Calu3 (cell line): ENCODE data around the gene ZNF726. TPM values are rescaled to one million over a fixed set of nuclear protein-coding genes. Genes with fewer than 3 reads are reported as not detected.
"Not testable (repeated sequence)": the region's sequence is repeated elsewhere in the genome, so short reads cannot be mapped to it uniquely, and the experiment has no call there.

Experiments
- BruUV-seq: library from RNA; stranded (reverse); fragments of 400-500 nt; replicated peaks from 2 replicates; lab custom pipeline; 2021; lab: Mats Ljungman, UMichigan
- CTCF ChIA-PET: fragments of 300-600 bp; sonication (Branson Sonifier 250); formaldehyde crosslinking; loops from one replicate; lab custom pipeline; 2022; ENCODE audit warnings: antibody characterized with exemption; lab: Charles Lee
- DNase-seq: peaks from one replicate; pipeline ENCODE4 v3.0.0; 2022
- H3K27ac Mint-ChIP-seq: one replicate; pipeline ENCODE4 v1.8.0; 2022; ENCODE audit warnings: mixed read lengths; ENCODE audit not compliant: unreplicated experiment
- H3K27me3 Mint-ChIP-seq: one replicate; pipeline ENCODE4 v1.8.0; 2022; ENCODE audit warnings: mixed read lengths; ENCODE audit not compliant: unreplicated experiment
- H3K36me3 Mint-ChIP-seq: one replicate; pipeline ENCODE4 v1.8.0; 2022; ENCODE audit warnings: mild to moderate bottlenecking, moderate library complexity, mixed read lengths; ENCODE audit not compliant: insufficient read depth, unreplicated experiment
- H3K4me1 Mint-ChIP-seq: one replicate; pipeline ENCODE4 v1.8.0; 2022; ENCODE audit warnings: mild to moderate bottlenecking, low read depth, mixed read lengths; ENCODE audit not compliant: unreplicated experiment
- H3K4me3 Mint-ChIP-seq: one replicate; pipeline ENCODE4 v1.8.0; 2022; ENCODE audit warnings: mild to moderate bottlenecking, low read depth, moderate library complexity, mixed read lengths; ENCODE audit not compliant: unreplicated experiment
- H3K9me3 Mint-ChIP-seq: one replicate; pipeline ENCODE4 v1.8.0; 2022; ENCODE audit warnings: low read depth, mixed read lengths; ENCODE audit not compliant: unreplicated experiment
- intact Hi-C: fragments of 100-400 bp; cut with micrococcal nuclease; formaldehyde crosslinking; loops from one replicate; pipeline ENCODE4 v1.10.0; 2022; ENCODE audit not compliant: unreplicated experiment
- total RNA-seq: library from RNA; stranded (reverse); gene quantifications from 2 replicates; pipeline ENCODE4 v1.2.3, GENCODE V29; 2022
- TF ChIP-seq, protein P1 (sequence below): fragments of 200-600 bp; IDR thresholded peaks from one replicate; pipeline ENCODE4 v1.8.0; 2022; ENCODE audit warnings: antibody characterized with exemption; ENCODE audit not compliant: unreplicated experiment

ZNF726 gene
- total RNA-seq, 1 experiment from 2014 or later: 9.7 TPM

DNA sequence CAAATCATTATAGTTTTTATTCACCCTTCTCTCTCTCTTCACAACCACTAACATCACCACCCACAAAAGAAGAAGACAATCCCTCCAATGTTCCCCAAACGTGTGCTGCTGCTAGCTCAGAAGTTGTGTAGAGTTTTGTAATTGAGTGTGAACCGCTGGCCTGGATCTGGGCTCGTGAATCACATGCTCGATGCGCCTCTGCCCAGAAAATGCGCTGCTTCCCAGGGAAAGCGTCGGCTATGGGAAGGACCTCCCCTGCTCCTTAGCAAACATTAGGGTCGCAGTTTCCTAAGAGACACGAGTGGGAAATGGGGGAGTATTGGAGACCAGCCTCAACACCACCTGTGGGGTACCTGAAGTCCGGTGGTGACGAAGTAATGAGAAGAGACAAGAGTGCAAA is 38.4 kb upstream of the ZNF726 start:
- Mint-ChIP-seq H3K4me1 (no peaks in the 10 kb centered on the region), H3K36me3 (no peaks in the 10 kb centered on the region), H3K4me3 (no peak overlapping the region), H3K27ac (no peak overlapping the region), H3K27me3 (no peaks in the 10 kb centered on the region), H3K9me3 (peaks cover 39% of the 10 kb centered on the region)
- TF ChIP-seq, protein P1, sequence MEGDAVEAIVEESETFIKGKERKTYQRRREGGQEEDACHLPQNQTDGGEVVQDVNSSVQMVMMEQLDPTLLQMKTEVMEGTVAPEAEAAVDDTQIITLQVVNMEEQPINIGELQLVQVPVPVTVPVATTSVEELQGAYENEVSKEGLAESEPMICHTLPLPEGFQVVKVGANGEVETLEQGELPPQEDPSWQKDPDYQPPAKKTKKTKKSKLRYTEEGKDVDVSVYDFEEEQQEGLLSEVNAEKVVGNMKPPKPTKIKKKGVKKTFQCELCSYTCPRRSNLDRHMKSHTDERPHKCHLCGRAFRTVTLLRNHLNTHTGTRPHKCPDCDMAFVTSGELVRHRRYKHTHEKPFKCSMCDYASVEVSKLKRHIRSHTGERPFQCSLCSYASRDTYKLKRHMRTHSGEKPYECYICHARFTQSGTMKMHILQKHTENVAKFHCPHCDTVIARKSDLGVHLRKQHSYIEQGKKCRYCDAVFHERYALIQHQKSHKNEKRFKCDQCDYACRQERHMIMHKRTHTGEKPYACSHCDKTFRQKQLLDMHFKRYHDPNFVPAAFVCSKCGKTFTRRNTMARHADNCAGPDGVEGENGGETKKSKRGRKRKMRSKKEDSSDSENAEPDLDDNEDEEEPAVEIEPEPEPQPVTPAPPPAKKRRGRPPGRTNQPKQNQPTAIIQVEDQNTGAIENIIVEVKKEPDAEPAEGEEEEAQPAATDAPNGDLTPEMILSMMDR: no peak
- CTCF ChIA-PET: interaction anchor here (0.6 kb wide), 1 partner anchor 64 kb away, joined by 3 read pairs; no protein-coding TSS in a partner anchor
- intact Hi-C loops: no loop called here
- no peak for DNase-seq
- no TSS peak for BruUV-seq

DNA sequence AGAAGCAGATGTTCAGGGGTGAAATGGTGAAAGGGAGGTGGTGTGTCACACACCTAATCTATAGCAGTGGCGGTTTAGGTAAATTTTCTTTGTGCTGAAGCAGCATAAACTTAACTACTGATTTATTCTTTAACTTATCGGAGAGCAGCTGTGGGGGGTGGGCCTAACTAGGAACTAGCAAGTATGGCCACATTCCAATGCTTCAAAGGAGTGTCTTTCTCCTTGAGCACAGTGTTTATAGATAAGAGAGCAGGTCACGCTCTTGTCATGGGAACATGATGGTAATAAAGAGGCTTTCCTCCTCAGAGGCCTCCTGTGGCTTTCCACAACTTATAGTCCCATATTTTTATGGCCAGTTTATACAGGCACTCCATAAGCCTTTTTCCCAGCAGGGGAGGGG is 37.9 kb upstream of the ZNF726 start:
- intact Hi-C loops, BruUV-seq, CTCF ChIA-PET, H3K4me1 Mint-ChIP-seq, H3K27ac Mint-ChIP-seq, H3K27me3 Mint-ChIP-seq, H3K4me3 Mint-ChIP-seq, H3K36me3 Mint-ChIP-seq, DNase-seq: not testable (repeated sequence)
- H3K9me3 Mint-ChIP-seq: peaks cover 42% of the 10 kb centered on the region

DNA sequence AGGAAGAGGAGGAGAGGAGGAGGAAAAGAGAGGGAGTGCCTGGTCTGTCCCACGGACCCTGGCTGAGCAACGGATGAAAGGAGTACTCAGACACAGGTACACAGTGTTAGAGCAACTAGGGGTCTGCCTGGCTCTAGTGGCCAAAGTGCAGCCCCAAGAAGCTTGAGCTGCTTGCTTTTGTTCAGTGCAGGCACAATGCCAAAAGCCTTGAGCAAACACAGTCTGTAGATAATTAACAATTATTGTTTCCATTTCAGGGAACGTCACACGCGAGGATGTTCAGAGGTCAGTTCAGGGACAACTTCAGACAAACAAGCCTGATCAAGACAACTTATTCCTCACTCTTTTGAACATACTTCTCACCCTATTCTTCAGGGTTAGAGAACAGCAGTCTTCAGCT is 32.2 kb upstream of the ZNF726 start:
- CTCF ChIA-PET: no interaction called here
- Mint-ChIP-seq H3K4me1 (peaks cover 8% of the 10 kb centered on the region), H3K4me3 (no peak overlapping the region), H3K9me3 (peaks cover 43% of the 10 kb centered on the region), H3K27me3 (no peaks in the 10 kb centered on the region), H3K27ac (no peak overlapping the region), H3K36me3 (no peaks in the 10 kb centered on the region)
- no TSS peak for BruUV-seq
- TF ChIP-seq, protein P1: no peak
- peak; percentile 9 for DNase-seq
- intact Hi-C loops: no loop called here

DNA sequence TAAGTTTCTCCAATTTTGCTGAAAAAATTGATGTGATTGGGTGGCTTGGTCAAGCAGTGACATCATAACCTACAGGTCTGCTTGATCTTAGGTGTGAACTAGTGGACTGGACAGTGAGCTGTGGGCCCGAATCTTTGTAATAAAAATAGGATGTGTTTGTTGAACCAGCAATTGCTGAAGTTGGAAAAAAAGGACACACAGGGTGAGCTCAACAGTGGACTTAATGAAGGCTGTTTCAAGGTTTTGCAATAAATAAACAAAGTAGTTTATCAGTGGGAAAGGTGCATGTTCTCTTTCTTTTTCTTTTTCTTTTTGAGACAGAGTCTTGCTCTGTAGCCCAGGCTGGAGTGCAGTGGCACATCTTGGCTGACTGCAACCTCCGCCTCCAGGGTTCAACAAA is 30.3 kb upstream of the ZNF726 start:
- TF ChIP-seq, protein P1: no peak
- CTCF ChIA-PET: no interaction called here
- no TSS peak for BruUV-seq
- Mint-ChIP-seq H3K4me3 (no peak overlapping the region), H3K27ac (no peak overlapping the region), H3K27me3 (no peaks in the 10 kb centered on the region), H3K9me3 (peaks cover 35% of the 10 kb centered on the region), H3K4me1 (peaks cover 8% of the 10 kb centered on the region), H3K36me3 (no peaks in the 10 kb centered on the region)
- DNase-seq: no peak
- intact Hi-C loops: no loop called here

DNA sequence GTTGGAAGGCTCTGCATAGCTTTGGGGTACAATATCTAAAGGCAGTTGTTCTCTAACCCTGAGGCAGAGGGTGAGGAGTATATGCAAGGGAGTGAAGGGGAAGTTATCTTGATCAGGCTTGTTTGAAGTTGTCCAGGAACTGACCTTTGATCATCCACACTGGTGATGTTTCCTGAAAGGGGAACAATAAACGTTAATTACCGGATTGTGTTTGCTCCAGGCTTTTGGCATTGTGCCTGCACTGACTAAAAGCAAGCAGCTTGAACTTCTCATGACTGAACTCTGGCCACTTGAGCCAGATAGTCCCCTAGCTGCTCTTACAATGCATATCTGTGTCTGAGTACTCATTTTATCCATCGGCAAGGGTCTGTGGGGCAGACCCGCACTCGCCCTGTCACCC is 27.0 kb upstream of the ZNF726 start:
- H3K27ac Mint-ChIP-seq: no peak overlapping the region
- peaks cover 9% of the 10 kb centered on the region for H3K9me3 Mint-ChIP-seq
- intact Hi-C loops: no loop called here
- BruUV-seq: no TSS peak
- H3K4me1 Mint-ChIP-seq: no peaks in the 10 kb centered on the region
- H3K4me3 Mint-ChIP-seq: no peak overlapping the region
- CTCF ChIA-PET: interaction anchor here (0.6 kb wide), 1 partner anchor 244 kb away, joined by 4 read pairs; no protein-coding TSS in a partner anchor
- no peaks in the 10 kb centered on the region for H3K27me3 Mint-ChIP-seq
- no peak for DNase-seq
- TF ChIP-seq, protein P1: no peak
- no peaks in the 10 kb centered on the region for H3K36me3 Mint-ChIP-seq

DNA sequence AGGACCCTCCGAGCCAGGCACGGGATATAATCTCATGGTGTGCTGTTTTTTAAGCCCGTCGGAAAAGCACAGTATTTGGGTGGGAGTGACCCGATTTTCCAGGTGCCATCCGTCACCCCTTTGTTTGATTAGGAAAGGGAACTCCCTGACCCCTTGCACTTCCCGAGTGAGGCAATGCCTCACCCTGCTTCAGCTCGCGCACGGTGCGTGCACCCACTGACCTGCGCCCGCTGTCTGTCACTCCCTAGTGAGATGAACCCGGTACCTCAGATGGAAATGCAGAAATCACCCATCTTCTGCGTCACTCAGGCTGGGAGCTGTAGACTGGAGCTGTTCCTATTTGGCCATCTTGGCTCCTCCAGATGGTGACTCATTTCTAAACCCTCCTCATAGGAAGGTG is 18.6 kb upstream of the ZNF726 start:
- CTCF ChIA-PET, intact Hi-C loops, DNase-seq, H3K4me1 Mint-ChIP-seq, H3K36me3 Mint-ChIP-seq, H3K27ac Mint-ChIP-seq, H3K4me3 Mint-ChIP-seq, BruUV-seq, H3K27me3 Mint-ChIP-seq: not testable (repeated sequence)
- peaks cover 19% of the 10 kb centered on the region for H3K9me3 Mint-ChIP-seq
